Neural progenitor cell (in vitro differentiated cells): ENCODE results near the gene SDK1.

ENCODE experiments used
- EZH2 ChIP-seq: fragments of 200-600 bp; sonication (generic); IDR thresholded peaks from 2 replicates; pipeline ENCODE4 v1.6.1; 2017; ENCODE audit warnings: antibody characterized with exemption, mild to moderate bottlenecking, moderate library complexity
- EZH2phosphoT487 ChIP-seq: fragments of 200-600 bp; sonication (generic); IDR thresholded peaks from 2 replicates; pipeline ENCODE4 v1.6.1; 2017; ENCODE audit warnings: antibody characterized with exemption
- TF ChIP-seq, protein P1 (sequence below): fragments of 200-600 bp; sonication (generic); IDR thresholded peaks from 2 replicates; pipeline ENCODE4 v1.5.1; 2017; ENCODE audit warnings: antibody characterized with exemption, mild to moderate bottlenecking

DNA sequence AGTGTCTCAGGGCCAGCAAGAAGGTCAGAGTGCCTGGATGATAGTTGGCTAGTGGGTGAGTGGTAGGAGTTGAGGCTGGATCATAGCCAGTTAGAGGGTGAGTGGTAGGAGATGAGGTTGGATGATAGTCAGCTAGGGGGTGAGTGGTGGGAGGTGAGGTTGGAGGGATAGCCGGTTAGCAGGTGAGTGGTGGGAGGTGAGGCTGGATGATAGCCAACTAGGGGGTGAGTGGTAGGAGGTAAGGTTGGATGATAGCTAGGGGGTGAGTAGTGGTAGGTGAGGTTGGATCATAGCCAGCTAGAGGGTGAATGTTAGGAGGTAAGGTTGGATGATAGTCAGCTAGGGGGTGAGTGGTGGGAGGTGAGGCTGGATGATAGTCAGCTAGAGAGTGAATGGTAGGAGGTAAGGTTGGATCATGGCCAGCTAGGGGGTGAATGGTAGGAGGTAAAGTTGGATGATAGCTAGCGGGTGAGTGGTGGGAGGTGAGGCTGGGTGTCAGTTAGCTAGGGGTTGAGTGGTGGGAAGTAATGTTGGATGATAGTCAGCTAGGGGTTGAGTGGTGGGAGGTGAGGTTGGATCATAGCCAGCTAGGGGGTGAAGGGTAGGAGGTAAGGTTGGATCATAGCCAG, 226.6 kb downstream of the SDK1 start:
- TF ChIP-seq, protein P1, sequence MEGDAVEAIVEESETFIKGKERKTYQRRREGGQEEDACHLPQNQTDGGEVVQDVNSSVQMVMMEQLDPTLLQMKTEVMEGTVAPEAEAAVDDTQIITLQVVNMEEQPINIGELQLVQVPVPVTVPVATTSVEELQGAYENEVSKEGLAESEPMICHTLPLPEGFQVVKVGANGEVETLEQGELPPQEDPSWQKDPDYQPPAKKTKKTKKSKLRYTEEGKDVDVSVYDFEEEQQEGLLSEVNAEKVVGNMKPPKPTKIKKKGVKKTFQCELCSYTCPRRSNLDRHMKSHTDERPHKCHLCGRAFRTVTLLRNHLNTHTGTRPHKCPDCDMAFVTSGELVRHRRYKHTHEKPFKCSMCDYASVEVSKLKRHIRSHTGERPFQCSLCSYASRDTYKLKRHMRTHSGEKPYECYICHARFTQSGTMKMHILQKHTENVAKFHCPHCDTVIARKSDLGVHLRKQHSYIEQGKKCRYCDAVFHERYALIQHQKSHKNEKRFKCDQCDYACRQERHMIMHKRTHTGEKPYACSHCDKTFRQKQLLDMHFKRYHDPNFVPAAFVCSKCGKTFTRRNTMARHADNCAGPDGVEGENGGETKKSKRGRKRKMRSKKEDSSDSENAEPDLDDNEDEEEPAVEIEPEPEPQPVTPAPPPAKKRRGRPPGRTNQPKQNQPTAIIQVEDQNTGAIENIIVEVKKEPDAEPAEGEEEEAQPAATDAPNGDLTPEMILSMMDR, result no peak
- no peak for TF ChIP-seq EZH2
- no peak for TF ChIP-seq EZH2phosphoT487
